HCT116 (cell line): ENCODE data around the gene MSANTD3. TPM values are rescaled to one million over a fixed set of nuclear protein-coding genes. Genes with fewer than 3 reads are reported as not detected.

Experiments used
- ATAC-seq: fragments of 200-7000 bp; cut with Tn5 transposase; 2 replicates; pipeline ENCODE4 v1.9.1; 2020; ENCODE audit warnings: mild to moderate bottlenecking, moderate library complexity
- BruUV-seq: library from RNA; stranded (reverse); fragments of 400-500 nt; replicated peaks from 2 replicates; lab custom pipeline; 2021; lab: Mats Ljungman, UMichigan
- CTCF ChIA-PET: fragments of 300-600 bp; sonication (Branson Sonifier 250); formaldehyde crosslinking; loops from one replicate; lab custom pipeline; 2021; ENCODE audit warnings: antibody characterized with exemption; lab: Charles Lee
- POLR2A ChIA-PET: fragments of 300-600, 350-600 bp; sonication (Branson Sonifier 250); formaldehyde crosslinking; loops from one replicate; lab custom pipeline; 2021; ENCODE audit warnings: antibody characterized with exemption; lab: Charles Lee
- RAD21 ChIA-PET, 2 experiments: fragments of 300-600 bp; sonication (Branson Sonifier 250); formaldehyde crosslinking; loops; one replicate each; lab custom pipeline; 2023; ENCODE audit warnings: low total read pairs in 2 of 2; ENCODE audit not compliant: uncharacterized antibody in 2 of 2, unreplicated experiment in 2 of 2, low non-redundant PET in 1 of 2; lab: Charles Lee
- DNase-seq: peaks from one replicate; pipeline ENCODE4 v3.0.0-alpha.2; 2010; ENCODE audit warnings: low read depth, low spot score
- H2AFZ ChIP-seq: fragments of 200-600 bp; shearing (Covaris generic), sonication (generic); 2 replicates; pipeline ENCODE4 v1.6.1; 2017; ENCODE audit warnings: low read depth, mixed run types, mixed read lengths, antibody characterized with exemption, low read length; ENCODE audit not compliant: poor library complexity, severe bottlenecking
- H3K27ac ChIP-seq: 2 replicates; pipeline ENCODE4 v1.5.1; 2012; ENCODE audit warnings: low read depth, low read length
- H3K27me3 ChIP-seq: fragments of 200-600 bp; sonication (generic); 2 replicates; pipeline ENCODE4 v1.6.1; 2016; ENCODE audit warnings: mixed run types, low read length, mixed read lengths; ENCODE audit not compliant: insufficient read depth
- H3K36me3 ChIP-seq, 2 experiments: fragments of 200-500 bp in 1 of 2; fragments of 200-600 bp in 1 of 2; sonication (Bioruptor generic) in 1 of 2; sonication (generic) in 1 of 2; 2 replicates each; pipeline versions ENCODE4 v1.5.1 to v1.6.1; 2014 to 2016; ENCODE audit warnings: low read length in 2 of 2, inconsistent platforms in 1 of 2, mixed read lengths in 1 of 2, mixed run types in 1 of 2; ENCODE audit not compliant: insufficient read depth in 2 of 2, control insufficient read depth in 1 of 2
- H3K4me1 ChIP-seq, 2 experiments: fragments of 200-600 bp in 1 of 2; sonication (generic) in 1 of 2; 2 replicates each; pipeline versions ENCODE4 v1.5.1 to v1.6.1; 2012 to 2017; ENCODE audit warnings: low read length in 2 of 2, inconsistent platforms in 1 of 2, mild to moderate bottlenecking in 1 of 2, mixed read lengths in 1 of 2, mixed run types in 1 of 2, moderate library complexity in 1 of 2; ENCODE audit not compliant: insufficient read depth in 2 of 2, control insufficient read depth in 1 of 2
- H3K4me2 ChIP-seq: fragments of 200-600 bp; sonication (generic); 2 replicates; pipeline ENCODE4 v1.6.1; 2017; ENCODE audit warnings: mixed run types, low read length, mixed read lengths
- H3K4me3 ChIP-seq, 2 experiments: fragments of 200-600 bp in 1 of 2; sonication (generic) in 1 of 2; replicated peaks in 1 of 2; 2 replicates each; pipeline ENCODE4 v1.5.1; 2011 to 2016; ENCODE audit warnings: low read length in 2 of 2, control low read depth in 1 of 2, low read depth in 1 of 2, mild to moderate bottlenecking in 1 of 2, mixed read lengths in 1 of 2, mixed run types in 1 of 2
- H3K79me2 ChIP-seq: fragments of 200-600 bp; sonication (generic); 2 replicates; pipeline ENCODE4 v1.6.1; 2017; ENCODE audit warnings: mild to moderate bottlenecking, mixed run types, low read length, moderate library complexity, mixed read lengths; ENCODE audit not compliant: insufficient read depth
- H3K9ac ChIP-seq: fragments of 200-600 bp; sonication (generic); 2 replicates; pipeline ENCODE4 v1.6.1; 2016; ENCODE audit warnings: low read length, mixed read lengths
- H3K9me2 ChIP-seq: fragments of 200-600 bp; sonication (generic), shearing (Covaris generic); 2 replicates; pipeline ENCODE4 v1.6.1; 2017; ENCODE audit warnings: mixed run types, mild to moderate bottlenecking, moderate library complexity; ENCODE audit not compliant: insufficient read depth
- H3K9me3 ChIP-seq, 2 experiments: fragments of 200-500 bp in 1 of 2; fragments of 200-600 bp in 1 of 2; sonication (Bioruptor generic) in 1 of 2; sonication (generic) in 1 of 2; 2 replicates each; pipeline ENCODE4 v1.6.1; 2014 to 2017; ENCODE audit warnings: low read length in 2 of 2, mixed read lengths in 2 of 2, inconsistent platforms in 1 of 2, low read depth in 1 of 2, mild to moderate bottlenecking in 1 of 2, mixed run types in 1 of 2, moderate library complexity in 1 of 2; ENCODE audit not compliant: control insufficient read depth in 1 of 2, insufficient read depth in 1 of 2
- H4K20me1 ChIP-seq: fragments of 200-600 bp; sonication (generic), shearing (Covaris generic); 2 replicates; pipeline ENCODE4 v1.6.1; 2017; ENCODE audit warnings: mixed run types, mild to moderate bottlenecking, moderate library complexity; ENCODE audit not compliant: insufficient read depth
- EGR1 ChIP-seq: IDR thresholded peaks from 2 replicates; pipeline ENCODE4 v1.6.1; 2012; ENCODE audit warnings: low read depth
- EZH2 ChIP-seq: fragments of 200-600 bp; sonication (generic); IDR thresholded peaks from 2 replicates; pipeline ENCODE4 v1.6.1; 2017; ENCODE audit warnings: antibody characterized with exemption, mixed run types
- EZH2phosphoT487 ChIP-seq: fragments of 200-600 bp; IDR thresholded peaks from 2 replicates; pipeline ENCODE4 v1.6.1; 2018; ENCODE audit warnings: antibody characterized with exemption, borderline replicate concordance
- FOSL1 ChIP-seq: IDR thresholded peaks from 2 replicates; pipeline ENCODE4 v1.6.1; 2012; ENCODE audit warnings: low read depth
- JUND ChIP-seq: IDR thresholded peaks from 2 replicates; pipeline ENCODE4 v1.6.1; 2012
- SIN3A ChIP-seq: IDR thresholded peaks from 2 replicates; pipeline ENCODE4 v1.6.1; 2012; ENCODE audit warnings: low read depth
- ZFX ChIP-seq: fragments of 450-650 bp; IDR thresholded peaks from 2 replicates; pipeline ENCODE4 v1.6.1; 2017
- intact Hi-C: fragments of 100-400 bp; cut with micrococcal nuclease; formaldehyde crosslinking; loops from 2 replicates; pipeline ENCODE4 v1.10.0; 2022
- total RNA-seq: library from RNA; stranded (reverse); gene quantifications from one replicate; pipeline ENCODE4 v1.2.1, GENCODE V29; 2021; ENCODE audit not compliant: unreplicated experiment
- TF ChIP-seq, protein P1 (sequence below), 3 experiments: fragments of 200-600 bp in 1 of 3; sonication (generic) in 1 of 3; IDR thresholded peaks in 2 of 3; conservative IDR thresholded peaks in 1 of 3; 2 replicates each; pipeline ENCODE4 v1.5.1; 2012 to 2017; ENCODE audit warnings: low read depth in 2 of 3, low read length in 2 of 3, antibody characterized with exemption in 1 of 3, borderline replicate concordance in 1 of 3, control low read depth in 1 of 3, mild to moderate bottlenecking in 1 of 3, mixed read lengths in 1 of 3, mixed run types in 1 of 3, moderate library complexity in 1 of 3; ENCODE audit not compliant: insufficient read depth in 1 of 3
- TF ChIP-seq, protein P2 (sequence below): IDR thresholded peaks from 2 replicates; pipeline ENCODE4 v1.6.1; 2011; ENCODE audit warnings: mild to moderate bottlenecking, low read length, moderate library complexity; ENCODE audit not compliant: insufficient replicate concordance; ENCODE audit errors: extremely low read depth

Gene MSANTD3
- total RNA-seq, 1 experiment from 2014 or later: 31.3 TPM

DNA sequence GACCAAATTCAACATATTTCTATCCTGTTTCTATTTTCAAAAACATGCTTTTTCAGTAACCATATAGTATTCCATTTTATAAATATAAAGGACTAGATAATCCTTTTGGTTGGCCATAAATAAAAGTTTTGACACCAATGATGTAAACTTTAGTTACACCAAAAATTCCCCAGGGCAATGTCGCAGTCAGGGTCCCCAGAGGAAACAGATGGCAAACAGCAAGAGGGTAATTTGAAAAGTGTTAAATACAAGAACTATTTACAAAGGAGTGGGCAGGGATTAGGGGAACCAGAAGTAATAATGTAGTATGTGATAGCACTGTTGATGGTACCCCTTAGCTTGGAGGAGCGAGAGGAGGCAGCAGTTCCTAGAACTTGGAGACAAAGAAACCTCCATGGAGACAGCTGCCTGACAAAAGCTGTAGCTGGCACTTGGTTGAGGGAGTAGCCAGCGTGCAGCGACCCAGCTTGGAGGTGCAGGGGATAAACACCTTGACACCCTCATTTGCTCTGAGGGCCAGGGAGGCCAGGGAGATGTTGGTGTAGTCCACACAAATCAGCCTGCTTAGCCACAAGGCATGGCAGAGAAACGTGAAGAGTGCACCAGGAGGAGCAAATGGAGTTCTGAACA lies 18.3 kb upstream of the MSANTD3 start:
- TF ChIP-seq, protein P1, sequence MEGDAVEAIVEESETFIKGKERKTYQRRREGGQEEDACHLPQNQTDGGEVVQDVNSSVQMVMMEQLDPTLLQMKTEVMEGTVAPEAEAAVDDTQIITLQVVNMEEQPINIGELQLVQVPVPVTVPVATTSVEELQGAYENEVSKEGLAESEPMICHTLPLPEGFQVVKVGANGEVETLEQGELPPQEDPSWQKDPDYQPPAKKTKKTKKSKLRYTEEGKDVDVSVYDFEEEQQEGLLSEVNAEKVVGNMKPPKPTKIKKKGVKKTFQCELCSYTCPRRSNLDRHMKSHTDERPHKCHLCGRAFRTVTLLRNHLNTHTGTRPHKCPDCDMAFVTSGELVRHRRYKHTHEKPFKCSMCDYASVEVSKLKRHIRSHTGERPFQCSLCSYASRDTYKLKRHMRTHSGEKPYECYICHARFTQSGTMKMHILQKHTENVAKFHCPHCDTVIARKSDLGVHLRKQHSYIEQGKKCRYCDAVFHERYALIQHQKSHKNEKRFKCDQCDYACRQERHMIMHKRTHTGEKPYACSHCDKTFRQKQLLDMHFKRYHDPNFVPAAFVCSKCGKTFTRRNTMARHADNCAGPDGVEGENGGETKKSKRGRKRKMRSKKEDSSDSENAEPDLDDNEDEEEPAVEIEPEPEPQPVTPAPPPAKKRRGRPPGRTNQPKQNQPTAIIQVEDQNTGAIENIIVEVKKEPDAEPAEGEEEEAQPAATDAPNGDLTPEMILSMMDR (IDR thresholded peaks at IDR 0.05 in 2 of 3, conservative IDR thresholded peaks at IDR 0.05 in 1 of 3; ENCODE audit: borderline replicate concordance in 1 of 3, insufficient read depth in 1 of 3, low read depth in 2 of 3, low read length in 2 of 3): no peak
- TF ChIP-seq ZFX: no peak
- TF ChIP-seq, protein P2, sequence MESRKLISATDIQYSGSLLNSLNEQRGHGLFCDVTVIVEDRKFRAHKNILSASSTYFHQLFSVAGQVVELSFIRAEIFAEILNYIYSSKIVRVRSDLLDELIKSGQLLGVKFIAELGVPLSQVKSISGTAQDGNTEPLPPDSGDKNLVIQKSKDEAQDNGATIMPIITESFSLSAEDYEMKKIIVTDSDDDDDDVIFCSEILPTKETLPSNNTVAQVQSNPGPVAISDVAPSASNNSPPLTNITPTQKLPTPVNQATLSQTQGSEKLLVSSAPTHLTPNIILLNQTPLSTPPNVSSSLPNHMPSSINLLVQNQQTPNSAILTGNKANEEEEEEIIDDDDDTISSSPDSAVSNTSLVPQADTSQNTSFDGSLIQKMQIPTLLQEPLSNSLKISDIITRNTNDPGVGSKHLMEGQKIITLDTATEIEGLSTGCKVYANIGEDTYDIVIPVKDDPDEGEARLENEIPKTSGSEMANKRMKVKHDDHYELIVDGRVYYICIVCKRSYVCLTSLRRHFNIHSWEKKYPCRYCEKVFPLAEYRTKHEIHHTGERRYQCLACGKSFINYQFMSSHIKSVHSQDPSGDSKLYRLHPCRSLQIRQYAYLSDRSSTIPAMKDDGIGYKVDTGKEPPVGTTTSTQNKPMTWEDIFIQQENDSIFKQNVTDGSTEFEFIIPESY: no peak
- no peak for TF ChIP-seq EZH2phosphoT487
- no peak for TF ChIP-seq EZH2
- no peak for TF ChIP-seq JUND
- TF ChIP-seq FOSL1: no peak
- TF ChIP-seq EGR1: no peak
- TF ChIP-seq SIN3A: no peak
- ChIA-PET CTCF (no interaction called here), RAD21 (no interaction called here), POLR2A (no interaction called here)
- no peaks in the 10 kb centered on the region for H3K27me3 ChIP-seq
- no peaks in the 10 kb centered on the region for H3K36me3 ChIP-seq
- no peak for DNase-seq
- ATAC-seq: no peak
- intact Hi-C loops: no loop called here
- no peak overlapping the region for H3K4me2 ChIP-seq
- no peaks in the 10 kb centered on the region for H3K79me2 ChIP-seq
- H2AFZ ChIP-seq: no peak overlapping the region
- BruUV-seq: no TSS peak
- no peaks in the 10 kb centered on the region for H3K9me2 ChIP-seq
- H4K20me1 ChIP-seq: no peaks in the 10 kb centered on the region
- H3K27ac ChIP-seq: no peak overlapping the region
- no peak overlapping the region for H3K9ac ChIP-seq
- no peak overlapping the region for H3K4me3 ChIP-seq
- H3K4me1 ChIP-seq: no peaks in the 10 kb centered on the region
- H3K9me3 ChIP-seq: no peaks in the 10 kb centered on the region
